ENCODE measurements around the gene WDR20. TPM values are rescaled to one million over a fixed set of nuclear protein-coding genes. Genes with fewer than 3 reads are reported as not detected.

The WDR20 gene
- total and polyA plus RNA-seq, 2 of the 4 experiments (the other 2 are of a cell fraction) = 20.3 to 27.4 TPM

- BruUV-seq (replicated peaks) = no TSS peak
- no peaks in the 10 kb centered on the region for H3K27me3 ChIP-seq (ENCODE audit: control insufficient read depth, insufficient read depth, low read length)
- ChIA-PET POLR2A (ENCODE audit: unreplicated experiment) (no interaction called here), CTCF (no interaction called here)
- no peak overlapping the region for H4K91ac ChIP-seq (ENCODE audit: insufficient read depth, low read depth, low read length)
- peaks cover 26% of the 10 kb centered on the region for H3K36me3 ChIP-seq (ENCODE audit: control insufficient read depth, insufficient read depth, low read length)
- no peak overlapping the region for H3K4me2 ChIP-seq (ENCODE audit: low read depth, low read length)
- peaks cover 5% of the 10 kb centered on the region for H3K4me1 ChIP-seq (ENCODE audit: control insufficient read depth, insufficient read depth, low read length)
- in situ Hi-C loops (cut with MboI; ENCODE audit: low sequenced_read_pairs) (no loop called here), intact Hi-C loops (cut with micrococcal nuclease) (no loop called here), dilution Hi-C loops (cut with HindIII; ENCODE audit: low sequenced_read_pairs, unreplicated experiment) (no loop called here)
- H2AK9ac ChIP-seq (replicated peaks; ENCODE audit: low read depth, low read length, poor library complexity) = no peak overlapping the region
- no peak overlapping the region for H2BK15ac ChIP-seq (ENCODE audit: low read depth, low read length)
- no peak overlapping the region for H3K23ac ChIP-seq (ENCODE audit: low read depth, low read length)
- no peak overlapping the region for H3K56ac ChIP-seq (ENCODE audit: extremely low read depth, insufficient read depth, low read length)
- TF ChIP-seq SMC3 (IDR thresholded peaks at IDR 0.05; ENCODE audit: low read depth, low read length) (no peak), FOS (IDR thresholded peaks at IDR 0.05; ENCODE audit: low read depth, low read length) (no peak), USF2 (IDR thresholded peaks at IDR 0.05; ENCODE audit: low read depth, low read length) (no peak), RAD21 (IDR thresholded peaks at IDR 0.05; ENCODE audit: low read length) (no peak), BHLHE40 (IDR thresholded peaks at IDR 0.05; ENCODE audit: low read depth, low read length) (no peak), MXI1 (IDR thresholded peaks at IDR 0.05; ENCODE audit: borderline replicate concordance, low read depth, low read length) (no peak)
- no peaks in the 10 kb centered on the region for H3K9me3 ChIP-seq (ENCODE audit: control insufficient read depth, insufficient read depth, low read length)
- no peak overlapping the region for H2AK5ac ChIP-seq (ENCODE audit: low read depth, low read length)
- H3K27ac ChIP-seq (ENCODE audit: insufficient read depth, low read length) = no peak overlapping the region
- no peak overlapping the region for H3K4ac ChIP-seq (ENCODE audit: low read depth, low read length)
- no peak overlapping the region for H4K5ac ChIP-seq (ENCODE audit: low read depth, low read length)
- H4K8ac ChIP-seq (ENCODE audit: low read depth in 2 of 2, low read length in 2 of 2) = no peak overlapping the region
- peaks cover 21% of the 10 kb centered on the region for H3K9me1 ChIP-seq (ENCODE audit: insufficient read depth, low read length)
- ATAC-seq (ENCODE audit: low read depth) = no peak
- H3K14ac ChIP-seq (replicated peaks; ENCODE audit: low read depth, low read length) = no peak overlapping the region
- no peak overlapping the region for H3K18ac ChIP-seq (ENCODE audit: low read depth, low read length)
- no peak overlapping the region for H2BK120ac ChIP-seq (ENCODE audit: low read depth, low read length)
- H3K9ac ChIP-seq (ENCODE audit: low read depth, low read length) = no peak overlapping the region
- no peak overlapping the region for H2AFZ ChIP-seq (replicated peaks; ENCODE audit: low read length, poor library complexity)
- H2BK20ac ChIP-seq (ENCODE audit: low read depth, low read length) = no peak overlapping the region
- H3K79me1 ChIP-seq (ENCODE audit: low read depth in 1 of 2, low read length in 2 of 2) = peaks cover 26 to 65% of the 10 kb centered on the region in 2 experiments
- peaks cover 12% of the 10 kb centered on the region for H4K20me1 ChIP-seq (ENCODE audit: insufficient read depth, low read length)
- no peak overlapping the region for H2BK5ac ChIP-seq (ENCODE audit: low read depth, low read length, poor library complexity, severe bottlenecking)
- no peak for DNase-seq
- WGBS, 2 experiments (ENCODE audit: extremely low coverage in 2 of 2, insufficient read length in 1 of 2) = 96% methylated on average over 8 of the region's 25 CpGs; no CpG with 5 or more reads in 1 of the 2 experiments
- no peak overlapping the region for H3K4me3 ChIP-seq (ENCODE audit: insufficient read depth, low read depth, low read length)
Measured at GRCh38 chr14:102210421-102211042, 70.8 kb downstream of the WDR20 start.
